ENCODE results near the gene ZFX. TPM values are rescaled to one million over a fixed set of nuclear protein-coding genes. Genes with fewer than 3 reads are reported as not detected.

ZFX gene
- total and polyA plus RNA-seq, 4 donors: 7.5 to 72.4 (median 32.5) TPM

GRCh38 chrX:24264383-24264782 is 114.9 kb downstream of the ZFX start:
- TF ChIP-seq, protein P1, sequence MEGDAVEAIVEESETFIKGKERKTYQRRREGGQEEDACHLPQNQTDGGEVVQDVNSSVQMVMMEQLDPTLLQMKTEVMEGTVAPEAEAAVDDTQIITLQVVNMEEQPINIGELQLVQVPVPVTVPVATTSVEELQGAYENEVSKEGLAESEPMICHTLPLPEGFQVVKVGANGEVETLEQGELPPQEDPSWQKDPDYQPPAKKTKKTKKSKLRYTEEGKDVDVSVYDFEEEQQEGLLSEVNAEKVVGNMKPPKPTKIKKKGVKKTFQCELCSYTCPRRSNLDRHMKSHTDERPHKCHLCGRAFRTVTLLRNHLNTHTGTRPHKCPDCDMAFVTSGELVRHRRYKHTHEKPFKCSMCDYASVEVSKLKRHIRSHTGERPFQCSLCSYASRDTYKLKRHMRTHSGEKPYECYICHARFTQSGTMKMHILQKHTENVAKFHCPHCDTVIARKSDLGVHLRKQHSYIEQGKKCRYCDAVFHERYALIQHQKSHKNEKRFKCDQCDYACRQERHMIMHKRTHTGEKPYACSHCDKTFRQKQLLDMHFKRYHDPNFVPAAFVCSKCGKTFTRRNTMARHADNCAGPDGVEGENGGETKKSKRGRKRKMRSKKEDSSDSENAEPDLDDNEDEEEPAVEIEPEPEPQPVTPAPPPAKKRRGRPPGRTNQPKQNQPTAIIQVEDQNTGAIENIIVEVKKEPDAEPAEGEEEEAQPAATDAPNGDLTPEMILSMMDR (IDR thresholded peaks at IDR 0.05; ENCODE audit: control extremely low read depth, extremely low read depth): no peak
- DNase-seq: no peak
- Histone ChIP-seq H3K36me3 (ENCODE audit: control insufficient read depth in 4 of 4, insufficient read depth in 4 of 4, low read length in 4 of 4) (no peaks in the 10 kb centered on the region), H3K27ac (ENCODE audit: low read depth in 1 of 2, low read length in 1 of 2) (no peak overlapping the region), H3K9ac (ENCODE audit: insufficient read depth in 1 of 2, low read length in 2 of 2) (no peak overlapping the region), H3K4me1 (ENCODE audit: control insufficient read depth in 5 of 5, insufficient read depth in 5 of 5, low read length in 5 of 5) (no peaks in the 10 kb centered on the region), H3K27me3 (ENCODE audit: control insufficient read depth in 3 of 3, insufficient read depth in 3 of 3, low read length in 2 of 3) (peaks cover 0 to 41% (median 19%) of the 10 kb centered on the region in 3 donors), H3K4me3 (no peak overlapping the region), H3K9me3 (ENCODE audit: control insufficient read depth in 4 of 4, insufficient read depth in 3 of 4, low read length in 3 of 4) (peaks cover 0 to 3% (median 0%) of the 10 kb centered on the region in 4 donors)
- 73 to 75% methylated on average over 6 of the region's 6 CpGs for WGBS, 2 donors
- no peak for ATAC-seq (ENCODE audit: insufficient read depth, low FRiP score)

Small RNA genes within 50 kb of the gene (small RNA-seq; reads per million reads assigned to genes)
- not detected for gene RF00263 (ENCODE audit: low replicate concordance)

Other genes starting within 250 kb of the ZFX start
- gene APOO, start 241.8 kb upstream of the ZFX start, total RNA-seq: 10 to 100 TPM in 1 of 2 donors, 1 to 10 TPM in 1; 8.9 to 25.0 TPM
- gene APOO, start 241.8 kb upstream of the ZFX start, polyA plus RNA-seq: 10 to 100 TPM; 21.0 to 24.2 TPM
- gene CXorf58, start 241.7 kb upstream of the ZFX start, total RNA-seq: under 1 TPM in 1 of 2 donors, not detected in 1; 0.15 TPM
- under 1 TPM; 0.12 to 0.15 TPM for gene CXorf58, start 241.7 kb upstream of the ZFX start, polyA plus RNA-seq
- 10 to 100 TPM in 1 of 2 donors, 1 to 10 TPM in 1; 5.5 to 18.9 TPM for gene KLHL15, start 122.5 kb upstream of the ZFX start, total RNA-seq
- 1 to 10 TPM; 1.7 to 2.4 TPM for gene KLHL15, start 122.5 kb upstream of the ZFX start, polyA plus RNA-seq
- gene EIF2S3, start 94.8 kb upstream of the ZFX start, total RNA-seq: 100 to 1,000 TPM; 138 to 249 TPM
- 10 to 100 TPM; 62.5 to 71.5 TPM for gene EIF2S3, start 94.8 kb upstream of the ZFX start, polyA plus RNA-seq
- gene SUPT20HL2, start 164.3 kb downstream of the ZFX start, total RNA-seq: not detected
- not detected for gene SUPT20HL2, start 164.3 kb downstream of the ZFX start, polyA plus RNA-seq
- not detected for gene SUPT20HL1, start 210.9 kb downstream of the ZFX start, total RNA-seq
- not detected for gene SUPT20HL1, start 210.9 kb downstream of the ZFX start, polyA plus RNA-seq